ENCODE results near the gene RHOG.

RHOG gene

GRCh38 chr11:3857628-3858027 is 16.9 kb upstream of the RHOG start:
- DNase-seq, result no peak

GRCh38 chr11:3856856-3857553 is 16.2 kb upstream of the RHOG start:
- DNase-seq, result no peak

GRCh38 chr11:3855808-3856491 is 15.2 kb upstream of the RHOG start:
- peak; percentile 46 to 58 for DNase-seq

- DNase-seq, result peak; percentile 96 to 98
Observed at GRCh38 chr11:3854977-3855807, 14.4 kb upstream of the RHOG start, which contains the start of gene STIM1. TSS of gene STIM1 (plus strand) at chr11:3855664. CDS start at chr11:3856271, 607 bp downstream.

GRCh38 chr11:3854660-3854976 is 13.9 kb upstream of the RHOG start:
- DNase-seq, result no peak

GRCh38 chr11:3853899-3854659 is 13.3 kb upstream of the RHOG start:
- peak; percentile 79 to 83 for DNase-seq

GRCh38 chr11:3853545-3853842 is 12.7 kb upstream of the RHOG start:
- no peak for DNase-seq

GRCh38 chr11:3849297-3849874 is 8.6 kb upstream of the RHOG start:
- DNase-seq, result peak; percentile 43 to 79

- no peak for DNase-seq
Observed at GRCh38 chr11:3845670-3846069, 4.9 kb upstream of the RHOG start.

- DNase-seq, result no peak
Observed at GRCh38 chr11:3845246-3845645, 4.5 kb upstream of the RHOG start.

- no peak for DNase-seq
Observed at GRCh38 chr11:3843326-3843725, 2.6 kb upstream of the RHOG start.

GRCh38 chr11:3841426-3842350 is 929 bp upstream of the RHOG start:
- peak; percentile 94 to 98 for DNase-seq

- peak; percentile 46 to 48 for DNase-seq
Observed at GRCh38 chr11:3840004-3840869, 522 bp downstream of the RHOG start.

GRCh38 chr11:3838504-3838903 is 2.3 kb downstream of the RHOG start:
- no peak for DNase-seq

- DNase-seq, result peak; percentile 29 to 67
Observed at GRCh38 chr11:3837793-3838192, 3.0 kb downstream of the RHOG start.

GRCh38 chr11:3836903-3837302 is 3.9 kb downstream of the RHOG start:
- peak; percentile 61 to 64 for DNase-seq

GRCh38 chr11:3835751-3836150 is 5.0 kb downstream of the RHOG start:
- no peak for DNase-seq

GRCh38 chr11:3834664-3835461 is 5.9 kb downstream of the RHOG start:
- DNase-seq, result peak; percentile 37 to 54

- no peak for DNase-seq
Observed at GRCh38 chr11:3834349-3834663, 6.5 kb downstream of the RHOG start.

GRCh38 chr11:3833449-3833848 is 7.3 kb downstream of the RHOG start:
- DNase-seq, result no peak
